Gastroesophageal sphincter (tissue), 3 donors: ENCODE results near the gene DOLPP1.
A peak's percentile ranks its signal among the peaks of the same experiment; 100 is the strongest.

Source experiments
- CTCF ChIP-seq, 4 experiments: fragments of 200-600 bp in 2 of 4; fragments of 450-650 bp in 2 of 4; sonication (generic) in 1 of 4; IDR thresholded peaks; one replicate each; pipeline ENCODE4 v1.5.1; 2017 to 2019; ENCODE audit warnings: antibody characterized with exemption in 4 of 4, mild to moderate bottlenecking in 2 of 4, moderate library complexity in 2 of 4
- POLR2AphosphoS5 ChIP-seq: sonication (generic); formaldehyde crosslinking; IDR thresholded peaks from one replicate; pipeline ENCODE4 v1.6.1; 2017; ENCODE audit warnings: antibody characterized with exemption

GRCh38 chr9:129139233-129139992 lies 58.5 kb downstream of the DOLPP1 start:
- TF ChIP-seq POLR2AphosphoS5: peak; percentile 39
- TF ChIP-seq CTCF (IDR thresholded peaks at IDR 0.05): peak in 3 of 4 experiments; percentile 92 to 98 (median 98)
